GM23248 (cell line): ENCODE results near the gene TNF.

Experiments
- EZH2 ChIP-seq: fragments of 200-600 bp; sonication (generic); IDR thresholded peaks from 2 replicates; pipeline ENCODE4 v1.6.1; 2018; ENCODE audit warnings: antibody characterized with exemption, mild to moderate bottlenecking; ENCODE audit not compliant: insufficient read depth, poor library complexity, severe bottlenecking
- EZH2phosphoT487 ChIP-seq: fragments of 200-600 bp; sonication (generic); IDR thresholded peaks from 2 replicates; pipeline ENCODE4 v1.6.1; 2018; ENCODE audit warnings: antibody characterized with exemption, moderate library complexity, mild to moderate bottlenecking, low read depth; ENCODE audit not compliant: insufficient read depth

- TF ChIP-seq EZH2 (no peak), EZH2phosphoT487 (no peak)
These were observed 32.0 kb downstream of the TNF start for GRCh38 chr6:31607317-31607716.
